Activated CD8-positive, alpha-beta memory T cell treated with anti-CD3 and anti-CD28 coated beads for 4 hours (primary cell): ENCODE results near the gene RAD51B.

Experiments used
- DNase-seq, 2 donors: peaks; one replicate each; pipeline ENCODE4 v3.0.0-alpha.2; 2020; ENCODE audit warnings: low read depth in 2 of 2

RAD51B gene

GRCh38 chr14:68379510-68380328 is 560.1 kb downstream of the RAD51B start:
- DNase-seq, result no peak

- DNase-seq, result no peak
Observed at GRCh38 chr14:68380329-68380741, 560.8 kb downstream of the RAD51B start.

GRCh38 chr14:68384335-68384734 is 564.8 kb downstream of the RAD51B start:
- DNase-seq, result no peak

GRCh38 chr14:68384881-68385280 is 565.3 kb downstream of the RAD51B start:
- DNase-seq, result no peak

- DNase-seq, result no peak
Observed at GRCh38 chr14:68386446-68386845, 566.9 kb downstream of the RAD51B start.

- DNase-seq, result no peak
Observed at GRCh38 chr14:68386950-68387779, 567.6 kb downstream of the RAD51B start.

- DNase-seq, result no peak
Observed at GRCh38 chr14:68389943-68390342, 570.4 kb downstream of the RAD51B start.

GRCh38 chr14:68390741-68391140 is 571.2 kb downstream of the RAD51B start:
- no peak for DNase-seq

- DNase-seq, result no peak
Observed at GRCh38 chr14:68391311-68392014, 571.9 kb downstream of the RAD51B start.

GRCh38 chr14:68392393-68393141 is 573.0 kb downstream of the RAD51B start:
- DNase-seq, result no peak

- DNase-seq, result no peak
Observed at GRCh38 chr14:68393259-68393658, 573.7 kb downstream of the RAD51B start.

- DNase-seq, result no peak
Observed at GRCh38 chr14:68394118-68394763, 574.7 kb downstream of the RAD51B start.

GRCh38 chr14:68394764-68395143 is 575.2 kb downstream of the RAD51B start:
- no peak for DNase-seq

- no peak for DNase-seq
Observed at GRCh38 chr14:68395604-68396003, 576.0 kb downstream of the RAD51B start.

GRCh38 chr14:68396461-68396860 is 576.9 kb downstream of the RAD51B start:
- no peak for DNase-seq

- no peak for DNase-seq
Observed at GRCh38 chr14:68397371-68397811, 577.8 kb downstream of the RAD51B start.

GRCh38 chr14:68397822-68398221 is 578.2 kb downstream of the RAD51B start:
- DNase-seq, result no peak

- no peak for DNase-seq
Observed at GRCh38 chr14:68398370-68398769, 578.8 kb downstream of the RAD51B start.

- no peak for DNase-seq
Observed at GRCh38 chr14:68399971-68400370, 580.4 kb downstream of the RAD51B start.

- no peak for DNase-seq
Observed at GRCh38 chr14:68401317-68401716, 581.7 kb downstream of the RAD51B start.

GRCh38 chr14:68401855-68402254 is 582.3 kb downstream of the RAD51B start:
- DNase-seq, result no peak
